ENCODE results near the gene IRGQ.

- TF ChIP-seq CTCF (IDR thresholded peaks at IDR 0.05) (no peak), ZFX (IDR thresholded peaks at IDR 0.05; ENCODE audit: borderline replicate concordance) (no peak)
Measured at GRCh38 chr19:43612374-43612773, 16.4 kb upstream of the IRGQ start.
